A549 treated with GW870086 at 1 μM for 4 hours (cell line): ENCODE results near the gene MX2. TPM values are rescaled to one million over a fixed set of nuclear protein-coding genes. Genes with fewer than 3 reads are reported as not detected.

Experiments
- total RNA-seq: library from RNA; stranded (reverse); fragments of 200-300 nt; extraction: Qiagen RNA extraction; gene quantifications from 5 replicates; pipeline ENCODE4 v1.2.3, GENCODE V29; 2022; ENCODE audit warnings: low read depth

The MX2 gene, protein sequence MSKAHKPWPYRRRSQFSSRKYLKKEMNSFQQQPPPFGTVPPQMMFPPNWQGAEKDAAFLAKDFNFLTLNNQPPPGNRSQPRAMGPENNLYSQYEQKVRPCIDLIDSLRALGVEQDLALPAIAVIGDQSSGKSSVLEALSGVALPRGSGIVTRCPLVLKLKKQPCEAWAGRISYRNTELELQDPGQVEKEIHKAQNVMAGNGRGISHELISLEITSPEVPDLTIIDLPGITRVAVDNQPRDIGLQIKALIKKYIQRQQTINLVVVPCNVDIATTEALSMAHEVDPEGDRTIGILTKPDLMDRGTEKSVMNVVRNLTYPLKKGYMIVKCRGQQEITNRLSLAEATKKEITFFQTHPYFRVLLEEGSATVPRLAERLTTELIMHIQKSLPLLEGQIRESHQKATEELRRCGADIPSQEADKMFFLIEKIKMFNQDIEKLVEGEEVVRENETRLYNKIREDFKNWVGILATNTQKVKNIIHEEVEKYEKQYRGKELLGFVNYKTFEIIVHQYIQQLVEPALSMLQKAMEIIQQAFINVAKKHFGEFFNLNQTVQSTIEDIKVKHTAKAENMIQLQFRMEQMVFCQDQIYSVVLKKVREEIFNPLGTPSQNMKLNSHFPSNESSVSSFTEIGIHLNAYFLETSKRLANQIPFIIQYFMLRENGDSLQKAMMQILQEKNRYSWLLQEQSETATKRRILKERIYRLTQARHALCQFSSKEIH
- 0.15 TPM in 1 of 5 replicates, not detected in the others for total RNA-seq

DNA sequence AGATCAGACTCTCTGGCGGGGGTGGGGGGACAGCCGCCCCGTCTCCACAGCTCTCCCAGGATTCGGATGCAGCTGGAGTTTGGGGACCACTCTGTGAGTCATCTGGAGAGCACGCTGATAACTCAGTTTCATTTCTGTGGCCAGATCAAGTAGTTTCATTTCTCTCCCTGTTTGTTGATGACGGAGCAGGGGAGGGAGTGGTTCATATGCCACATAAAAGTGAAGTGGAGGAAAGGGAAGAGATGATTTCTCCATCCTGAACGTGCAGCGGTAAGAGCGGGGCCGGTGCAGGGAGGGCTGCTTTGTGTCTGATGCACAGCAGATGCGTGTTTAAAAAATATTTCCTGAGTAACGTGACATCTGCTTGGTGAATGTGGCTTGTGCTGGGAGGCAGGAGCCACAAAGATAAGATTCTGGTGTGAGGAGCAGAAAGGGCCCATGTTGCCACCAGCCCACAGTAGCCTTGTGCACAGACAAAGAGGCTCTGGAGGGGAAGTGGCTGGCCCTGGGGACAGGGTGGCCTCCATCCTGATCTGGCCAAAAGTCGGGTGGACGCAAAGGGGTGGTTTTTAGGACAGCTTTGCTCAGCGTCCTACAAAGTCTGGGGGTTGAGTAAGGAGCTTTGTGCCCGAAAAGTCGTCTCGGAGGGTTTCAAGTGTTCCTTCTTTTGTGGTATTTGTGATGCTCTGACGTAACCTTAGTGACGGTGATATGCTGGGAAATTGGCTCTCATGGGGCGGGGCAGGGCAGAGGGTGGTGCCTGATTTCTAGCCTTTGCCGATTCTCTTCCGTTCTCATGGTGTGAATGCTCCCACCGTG, at the start of gene MX2:
Gene MX2, plus strand, starts transcription at position 242 of the 819 bp plus-strand sequence. CDS start 14,880 bp downstream, outside the sequence.

DNA sequence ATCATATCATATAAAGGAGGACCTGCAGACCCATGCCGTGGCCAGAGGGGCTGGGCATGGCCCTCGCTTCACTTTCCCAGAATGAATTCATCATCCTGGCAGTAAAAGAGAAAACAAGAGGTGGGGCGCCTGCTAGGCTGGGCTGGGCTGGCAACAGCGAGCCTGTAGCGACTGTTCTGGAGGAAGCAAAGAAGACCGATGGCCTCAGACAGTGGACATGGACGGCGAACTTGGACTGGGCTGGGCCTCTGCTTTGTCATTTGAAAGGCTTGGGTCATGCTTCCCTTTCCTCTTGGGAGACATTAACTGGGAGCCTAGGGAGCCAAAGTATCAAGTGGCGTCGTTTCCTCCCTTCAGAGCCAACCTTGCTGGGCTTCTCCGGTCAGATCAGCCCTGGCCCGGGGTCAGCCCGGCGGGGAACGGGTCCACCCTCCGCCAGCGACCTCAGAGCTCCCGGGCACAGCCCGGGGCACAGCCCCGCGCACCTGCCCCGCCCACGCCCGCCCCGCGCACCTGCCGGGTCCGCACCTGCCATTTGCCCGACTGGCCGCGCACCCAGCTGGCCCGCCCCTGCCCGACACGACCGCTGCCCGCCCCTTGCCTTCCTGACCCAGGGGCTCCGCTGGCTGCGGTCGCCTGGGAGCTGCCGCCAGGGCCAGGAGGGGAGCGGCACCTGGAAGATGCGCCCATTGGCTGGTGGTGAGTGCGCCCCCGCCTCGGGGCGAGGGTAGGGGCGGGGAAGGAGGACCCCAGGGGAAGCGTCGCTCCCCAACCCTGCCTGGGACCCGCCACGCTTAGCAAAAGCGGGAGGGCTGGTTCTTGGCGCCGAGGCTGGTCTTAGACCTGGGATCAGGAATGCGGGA, 45.4 kb upstream of the MX2 start, which contains the start of gene FAM3B:
Gene FAM3B, plus strand, starts transcription at position 602 of the 863 bp plus-strand sequence. Its CDS starts 79 bp downstream, at position 681.

DNA sequence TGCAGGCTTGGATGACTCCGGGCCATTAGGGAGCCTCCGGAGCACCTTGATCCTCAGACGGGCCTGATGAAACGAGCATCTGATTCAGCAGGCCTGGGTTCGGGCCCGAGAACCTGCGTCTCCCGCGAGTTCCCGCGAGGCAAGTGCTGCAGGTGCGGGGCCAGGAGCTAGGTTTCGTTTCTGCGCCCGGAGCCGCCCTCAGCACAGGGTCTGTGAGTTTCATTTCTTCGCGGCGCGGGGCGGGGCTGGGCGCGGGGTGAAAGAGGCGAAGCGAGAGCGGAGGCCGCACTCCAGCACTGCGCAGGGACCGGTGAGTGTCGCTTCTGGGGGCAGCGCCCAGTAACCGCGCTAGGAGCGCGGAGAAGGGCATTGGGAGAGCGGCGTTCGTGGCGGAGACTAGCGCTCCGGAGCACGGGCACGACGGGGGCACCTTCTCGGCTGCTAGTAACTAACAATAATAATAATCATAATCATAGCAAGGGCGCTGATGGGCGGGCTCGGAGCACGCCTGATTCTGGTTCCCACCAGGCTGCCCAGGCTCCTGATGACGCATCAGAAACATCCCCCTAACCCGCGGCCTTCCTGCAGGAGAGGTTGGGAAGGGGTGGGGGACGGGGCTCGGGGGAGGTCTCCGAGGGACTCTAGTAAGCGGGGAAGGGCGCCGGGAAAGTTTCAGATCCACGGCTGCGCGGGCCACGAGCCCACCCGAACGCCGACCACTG, 64.3 kb downstream of the MX2 start, which contains the start of gene MX1:
Gene MX1, plus strand, starts transcription at position 286 of the 722 bp plus-strand sequence. CDS start 5,832 bp downstream, outside the sequence.

Other genes with a start within 250 kb of the MX2 start
- gene BACE2, start 193.9 kb upstream of the MX2 start, total RNA-seq: 21.5 to 24.5 TPM (median 22.3 TPM) in 5 replicates
- gene FAM3B, start 45.2 kb upstream of the MX2 start, total RNA-seq: not detected in 5 replicates
- 1.4 to 2.4 TPM (median 1.7 TPM) in 5 replicates for gene MX1, start 64.2 kb downstream of the MX2 start, total RNA-seq
- gene TMPRSS2, start 146.1 kb downstream of the MX2 start, total RNA-seq: 0.05 to 0.17 TPM (median 0.10 TPM) in 4 of 5 replicates, not detected in the other